ENCODE data around the gene RNASE7.

Gene RNASE7

DNA sequence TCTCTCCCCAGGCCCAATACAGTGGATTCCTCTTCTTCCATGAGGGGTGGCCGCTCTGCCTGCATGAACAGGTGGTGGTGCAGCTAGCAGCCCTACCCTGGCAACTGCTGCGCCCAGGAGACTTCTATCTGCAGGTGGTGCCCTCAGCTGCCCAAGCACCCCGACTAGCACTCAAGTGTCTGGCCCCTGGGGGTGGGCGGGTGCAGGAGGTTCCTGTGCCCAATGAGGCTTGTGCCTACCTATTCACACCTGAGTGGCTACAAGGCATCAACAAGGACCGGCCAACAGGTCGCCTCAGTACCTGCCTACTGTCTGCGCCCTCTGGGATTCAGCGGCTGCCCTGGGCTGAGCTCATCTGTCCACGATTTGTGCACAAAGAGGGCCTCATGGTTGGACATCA, 31.8 kb downstream of the RNASE7 start:
- TF ChIP-seq, protein P1, sequence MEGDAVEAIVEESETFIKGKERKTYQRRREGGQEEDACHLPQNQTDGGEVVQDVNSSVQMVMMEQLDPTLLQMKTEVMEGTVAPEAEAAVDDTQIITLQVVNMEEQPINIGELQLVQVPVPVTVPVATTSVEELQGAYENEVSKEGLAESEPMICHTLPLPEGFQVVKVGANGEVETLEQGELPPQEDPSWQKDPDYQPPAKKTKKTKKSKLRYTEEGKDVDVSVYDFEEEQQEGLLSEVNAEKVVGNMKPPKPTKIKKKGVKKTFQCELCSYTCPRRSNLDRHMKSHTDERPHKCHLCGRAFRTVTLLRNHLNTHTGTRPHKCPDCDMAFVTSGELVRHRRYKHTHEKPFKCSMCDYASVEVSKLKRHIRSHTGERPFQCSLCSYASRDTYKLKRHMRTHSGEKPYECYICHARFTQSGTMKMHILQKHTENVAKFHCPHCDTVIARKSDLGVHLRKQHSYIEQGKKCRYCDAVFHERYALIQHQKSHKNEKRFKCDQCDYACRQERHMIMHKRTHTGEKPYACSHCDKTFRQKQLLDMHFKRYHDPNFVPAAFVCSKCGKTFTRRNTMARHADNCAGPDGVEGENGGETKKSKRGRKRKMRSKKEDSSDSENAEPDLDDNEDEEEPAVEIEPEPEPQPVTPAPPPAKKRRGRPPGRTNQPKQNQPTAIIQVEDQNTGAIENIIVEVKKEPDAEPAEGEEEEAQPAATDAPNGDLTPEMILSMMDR (IDR thresholded peaks at IDR 0.05): no peak
- no peak for DNase-seq (ENCODE audit: low spot score)
- Histone ChIP-seq H3K4me3 (no peak overlapping the region), H3K27ac (peak overlapping the region in 1 of 2 donors; percentile 93)

DNA sequence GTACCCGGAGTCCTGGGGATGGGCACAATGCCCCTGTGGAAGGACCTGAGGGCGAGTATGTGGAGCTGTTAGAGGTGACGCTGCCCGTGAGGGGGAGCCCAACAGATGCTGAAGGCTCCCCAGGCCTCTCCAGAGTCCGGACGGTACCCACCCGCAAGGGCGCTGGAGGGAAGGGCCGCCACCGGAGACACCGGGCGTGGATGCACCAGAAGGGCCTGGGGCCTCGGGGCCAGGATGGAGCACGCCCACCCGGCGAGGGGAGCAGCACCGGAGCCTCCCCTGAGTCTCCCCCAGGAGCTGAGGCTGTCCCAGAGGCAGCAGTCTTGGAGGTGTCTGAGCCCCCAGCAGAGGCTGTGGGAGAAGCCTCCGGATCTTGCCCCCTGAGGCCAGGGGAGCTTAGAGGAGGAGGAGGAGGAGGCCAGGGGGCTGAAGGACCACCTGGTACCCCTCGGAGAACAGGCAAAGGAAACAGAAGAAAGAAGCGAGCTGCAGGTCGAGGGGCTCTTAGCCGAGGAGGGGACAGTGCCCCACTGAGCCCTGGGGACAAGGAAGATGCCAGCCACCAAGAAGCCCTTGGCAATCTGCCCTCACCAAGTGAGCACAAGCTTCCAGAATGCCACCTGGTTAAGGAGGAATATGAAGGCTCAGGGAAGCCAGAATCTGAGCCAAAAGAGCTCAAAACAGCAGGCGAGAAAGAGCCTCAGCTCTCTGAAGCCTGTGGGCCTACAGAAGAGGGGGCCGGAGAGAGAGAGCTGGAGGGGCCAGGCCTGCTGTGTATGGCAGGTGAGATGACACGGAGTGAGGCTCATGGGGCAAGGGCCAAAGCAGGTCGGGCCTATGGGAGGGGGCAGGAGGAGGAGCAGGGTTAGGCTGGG, 32.5 kb downstream of the RNASE7 start:
- DNase-seq (ENCODE audit: low spot score): no peak
- TF ChIP-seq, protein P1 (IDR thresholded peaks at IDR 0.05): no peak
- H3K27ac ChIP-seq: no peak overlapping the region
- no peak overlapping the region for H3K4me3 ChIP-seq

DNA sequence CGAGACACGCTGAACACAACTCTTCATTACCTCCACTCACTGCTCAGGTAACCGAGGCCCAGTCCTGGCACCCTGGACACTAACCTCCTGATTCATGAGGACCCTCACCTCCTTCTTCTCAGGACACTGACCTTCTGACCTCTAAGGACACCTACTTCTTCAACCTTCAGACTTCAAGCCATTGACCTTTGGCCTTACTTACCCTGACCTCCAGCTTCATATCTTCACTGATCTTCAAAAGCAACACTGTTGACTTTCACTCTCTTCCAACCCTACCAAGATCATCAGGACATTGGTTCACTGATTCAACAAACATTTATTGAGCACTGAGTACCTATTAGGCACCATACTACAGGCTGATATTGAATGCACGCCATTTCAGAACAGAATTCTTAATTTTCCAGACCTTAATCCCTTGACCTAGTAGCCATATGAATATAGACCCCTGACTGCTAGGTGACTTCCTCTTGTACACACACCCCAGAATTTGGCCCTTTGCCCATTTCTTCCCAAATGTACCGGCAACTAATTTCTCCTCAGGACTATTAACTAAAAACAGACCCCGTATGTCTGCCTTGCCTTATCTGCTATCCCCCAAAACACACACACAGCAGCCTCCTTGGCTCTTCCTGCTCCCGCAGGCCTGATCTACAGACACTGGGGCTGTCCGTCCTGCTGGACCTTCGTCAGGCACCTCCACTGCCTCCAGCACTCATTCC, 33.7 kb downstream of the RNASE7 start:
- DNase-seq (ENCODE audit: low spot score): no peak
- TF ChIP-seq, protein P1 (IDR thresholded peaks at IDR 0.05): no peak
- Histone ChIP-seq H3K4me3 (no peak overlapping the region), H3K27ac (no peak overlapping the region)

DNA sequence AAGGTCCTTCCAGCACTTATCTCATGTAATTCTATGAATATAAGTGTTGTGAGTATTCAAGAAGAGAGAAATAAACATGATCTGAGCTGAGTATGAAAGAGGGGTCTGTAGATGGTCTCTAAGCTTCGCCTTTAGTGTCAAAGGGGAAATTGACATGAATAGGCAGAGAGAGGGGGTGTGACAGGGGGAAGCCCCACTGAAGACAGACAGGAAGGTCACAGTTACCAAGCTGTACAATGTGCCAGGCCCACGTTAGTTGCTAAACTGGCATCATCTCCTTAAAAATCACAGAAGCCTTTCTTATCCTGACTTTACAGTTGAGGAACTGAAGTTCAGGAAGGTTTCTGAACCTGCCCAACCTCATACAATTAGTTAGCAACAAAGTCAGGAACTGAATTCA, 35.5 kb downstream of the RNASE7 start:
- Histone ChIP-seq H3K4me3 (no peak overlapping the region), H3K27ac (no peak overlapping the region)
- TF ChIP-seq, protein P1 (IDR thresholded peaks at IDR 0.05): no peak
- no peak for DNase-seq (ENCODE audit: low spot score)

GRCh38 chr14:21078287-21078686, 36.1 kb downstream of the RNASE7 start:
- DNase-seq (ENCODE audit: low spot score): no peak
- TF ChIP-seq, protein P1 (IDR thresholded peaks at IDR 0.05): no peak
- no peak overlapping the region for H3K27ac ChIP-seq
- no peak overlapping the region for H3K4me3 ChIP-seq

- H3K4me3 ChIP-seq: no peak overlapping the region
- no peak for DNase-seq (ENCODE audit: low spot score)
- TF ChIP-seq, protein P1 (IDR thresholded peaks at IDR 0.05): no peak
- no peak overlapping the region for H3K27ac ChIP-seq
These were observed 36.6 kb downstream of the RNASE7 start for GRCh38 chr14:21078726-21079125.

Data from coronary artery (tissue), 2 donors.